SU-DHL-6 (cell line): ENCODE measurements around the gene ADGRD1.

Experiments used
- H2AFZ ChIP-seq: fragments of 200-600 bp; sonication (generic); 2 replicates; pipeline ENCODE4 v1.6.1; 2014; ENCODE audit warnings: low read depth, mild to moderate bottlenecking, moderate library complexity, mixed read lengths, antibody characterized with exemption, low read length; ENCODE audit not compliant: severe bottlenecking
- H3F3A ChIP-seq: fragments of 200-600 bp; shearing (Covaris generic); 2 replicates; pipeline ENCODE4 v1.6.0; 2016; ENCODE audit warnings: antibody characterized with exemption, mild to moderate bottlenecking; ENCODE audit not compliant: insufficient read depth
- H3K27ac ChIP-seq: fragments of 200-600 bp; sonication (generic); 2 replicates; pipeline ENCODE4 v1.5.1; 2016; ENCODE audit warnings: low read depth, mild to moderate bottlenecking, low read length, moderate library complexity, mixed read lengths
- H3K27me3 ChIP-seq: fragments of 200-600 bp; sonication (generic), shearing (Covaris generic); 2 replicates; pipeline ENCODE4 v1.6.0; 2014; ENCODE audit warnings: mild to moderate bottlenecking, low read length
- H3K36me3 ChIP-seq: fragments of 200-600 bp; sonication (generic); 2 replicates; pipeline ENCODE4 v1.6.1; 2014; ENCODE audit warnings: mild to moderate bottlenecking, low read length, mixed read lengths
- H3K4me2 ChIP-seq: fragments of 300-600, 200-600 bp; shearing (Covaris generic), sonication (generic); 2 replicates; pipeline ENCODE4 v1.6.0; 2014; ENCODE audit warnings: low read length, low read depth, mild to moderate bottlenecking; ENCODE audit not compliant: poor library complexity, severe bottlenecking
- H3K4me3 ChIP-seq: fragments of 200-600 bp; sonication (generic); 2 replicates; pipeline ENCODE4 v1.5.1; 2014; ENCODE audit warnings: antibody characterized with exemption, low read length, mild to moderate bottlenecking, mixed read lengths; ENCODE audit not compliant: insufficient read depth, poor library complexity, severe bottlenecking
- H3K79me2 ChIP-seq: fragments of 200-600 bp; sonication (generic); 2 replicates; pipeline ENCODE4 v1.6.1; 2014; ENCODE audit warnings: mild to moderate bottlenecking, low read length, moderate library complexity; ENCODE audit not compliant: insufficient read depth
- H3K9ac ChIP-seq: fragments of 200-600 bp; sonication (generic); 2 replicates; pipeline ENCODE4 v1.7.0; 2014; ENCODE audit warnings: mild to moderate bottlenecking, low read length
- H3K9me2 ChIP-seq: fragments of 200-600 bp; sonication (generic); replicated peaks from 2 replicates; pipeline ENCODE4 v1.6.1; 2014; ENCODE audit warnings: low read length; ENCODE audit not compliant: insufficient read depth
- H3K9me3 ChIP-seq: fragments of 200-600 bp; sonication (generic); 2 replicates; pipeline ENCODE4 v1.6.1; 2014; ENCODE audit warnings: low read length, mixed read lengths; ENCODE audit not compliant: insufficient read depth
- H4K20me1 ChIP-seq: fragments of 200-600 bp; sonication (generic); 2 replicates; pipeline ENCODE4 v1.6.1; 2014; ENCODE audit warnings: low read depth, mild to moderate bottlenecking, antibody characterized with exemption, low read length, moderate library complexity, mixed read lengths
- CTCF ChIP-seq: fragments of 200-600 bp; sonication (generic); IDR thresholded peaks from one replicate; pipeline ENCODE4 v1.5.1; 2017; ENCODE audit warnings: antibody characterized with exemption, mild to moderate bottlenecking, low read length, moderate library complexity; ENCODE audit not compliant: insufficient read depth, poor library complexity, severe bottlenecking
- EZH2phosphoT487 ChIP-seq: fragments of 200-600 bp; sonication (generic), shearing (Covaris generic); conservative IDR thresholded peaks from 2 replicates; pipeline ENCODE4 v1.6.1; 2018; ENCODE audit warnings: mild to moderate bottlenecking, antibody characterized with exemption, low read length, moderate library complexity, mixed read lengths

The ADGRD1 gene

DNA sequence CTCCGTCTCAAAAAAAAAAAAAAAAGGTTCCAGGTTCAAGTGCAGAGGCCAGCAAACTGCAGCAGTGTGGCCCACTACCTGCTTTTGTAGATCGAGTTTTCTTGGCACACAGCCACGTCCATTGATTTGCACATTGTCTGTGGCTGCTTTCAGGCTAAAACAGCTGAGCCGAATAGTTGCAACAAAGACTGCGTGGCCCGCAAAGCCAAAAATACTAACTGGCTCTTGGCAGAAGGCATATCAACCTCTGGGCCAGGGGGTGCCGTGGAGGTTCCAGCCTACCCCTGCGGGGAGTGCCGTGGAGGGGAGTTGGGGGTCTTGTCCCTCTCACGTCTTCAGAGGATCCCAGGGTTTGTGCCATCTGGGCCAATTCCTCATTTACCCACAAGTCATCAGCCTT, 170.1 kb downstream of the ADGRD1 start:
- Histone ChIP-seq H3F3A (no peaks in the 10 kb centered on the region), H3K27ac (no peak overlapping the region), H3K27me3 (no peaks in the 10 kb centered on the region), H3K36me3 (no peaks in the 10 kb centered on the region), H3K79me2 (no peaks in the 10 kb centered on the region), H3K4me3 (no peak overlapping the region), H2AFZ (no peak overlapping the region), H3K9me3 (no peaks in the 10 kb centered on the region), H4K20me1 (no peaks in the 10 kb centered on the region), H3K9ac (no peak overlapping the region), H3K9me2 (no peaks in the 10 kb centered on the region), H3K4me2 (no peak overlapping the region)
- no peak for TF ChIP-seq CTCF
- no peak for TF ChIP-seq EZH2phosphoT487

GRCh38 chr12:131124487-131125280, 171.0 kb downstream of the ADGRD1 start:
- Histone ChIP-seq H3K27ac (no peak overlapping the region), H3K36me3 (no peaks in the 10 kb centered on the region), H3F3A (no peaks in the 10 kb centered on the region), H3K79me2 (no peaks in the 10 kb centered on the region), H3K9ac (no peak overlapping the region), H3K9me2 (no peaks in the 10 kb centered on the region), H2AFZ (no peak overlapping the region), H3K4me2 (no peak overlapping the region), H3K4me3 (no peak overlapping the region), H4K20me1 (no peaks in the 10 kb centered on the region), H3K9me3 (no peaks in the 10 kb centered on the region), H3K27me3 (no peaks in the 10 kb centered on the region)
- TF ChIP-seq CTCF = no peak
- TF ChIP-seq EZH2phosphoT487 = no peak

- H3K4me3 ChIP-seq = no peak overlapping the region
- H3F3A ChIP-seq = no peaks in the 10 kb centered on the region
- no peaks in the 10 kb centered on the region for H4K20me1 ChIP-seq
- no peaks in the 10 kb centered on the region for H3K9me3 ChIP-seq
- no peaks in the 10 kb centered on the region for H3K79me2 ChIP-seq
- no peak overlapping the region for H3K9ac ChIP-seq
- no peaks in the 10 kb centered on the region for H3K36me3 ChIP-seq
- no peak overlapping the region for H3K27ac ChIP-seq
- TF ChIP-seq CTCF = no peak
- TF ChIP-seq EZH2phosphoT487 = no peak
- H3K27me3 ChIP-seq = no peaks in the 10 kb centered on the region
- H2AFZ ChIP-seq = no peak overlapping the region
- H3K9me2 ChIP-seq = no peaks in the 10 kb centered on the region
- H3K4me2 ChIP-seq = no peak overlapping the region
Observed at GRCh38 chr12:131126662-131127173, 173.0 kb downstream of the ADGRD1 start.
